Endothelial cell (in vitro differentiated cells): Measurements from ENCODE around the gene AIFM1. TPM values are rescaled to one million over a fixed set of nuclear protein-coding genes. Genes with fewer than 3 reads are reported as not detected.

Experiments
- DNase-seq: peaks from one replicate; pipeline ENCODE4 v3.0.0; 2021; ENCODE audit warnings: low spot score
- H3K27ac Mint-ChIP-seq: one replicate; pipeline ENCODE4 v1.8.0; 2021; ENCODE audit warnings: mixed read lengths, inconsistent platforms; ENCODE audit not compliant: unreplicated experiment
- H3K27me3 Mint-ChIP-seq: one replicate; pipeline ENCODE4 v1.8.0; 2021; ENCODE audit warnings: mild to moderate bottlenecking, moderate library complexity, mixed read lengths, inconsistent platforms; ENCODE audit not compliant: unreplicated experiment
- H3K36me3 Mint-ChIP-seq: one replicate; pipeline ENCODE4 v1.8.0; 2021; ENCODE audit warnings: mild to moderate bottlenecking, low read depth, mixed read lengths, inconsistent platforms; ENCODE audit not compliant: unreplicated experiment
- H3K4me1 Mint-ChIP-seq: one replicate; pipeline ENCODE4 v1.8.0; 2021; ENCODE audit warnings: mild to moderate bottlenecking, mixed read lengths, inconsistent platforms; ENCODE audit not compliant: unreplicated experiment
- H3K4me3 Mint-ChIP-seq: one replicate; pipeline ENCODE4 v1.8.0; 2021; ENCODE audit warnings: mild to moderate bottlenecking, mixed read lengths, inconsistent platforms; ENCODE audit not compliant: unreplicated experiment
- H3K9me3 Mint-ChIP-seq: one replicate; pipeline ENCODE4 v1.8.0; 2021; ENCODE audit warnings: mixed read lengths, inconsistent platforms; ENCODE audit not compliant: unreplicated experiment
- total RNA-seq: library from RNA; stranded (reverse); fragmentation: NEBNext Ultra II Directional; extraction: Animal tissue kit (Norgen Biotek cat#: 25700); gene quantifications from one replicate; pipeline ENCODE4 v1.2.1, GENCODE V29; 2021; ENCODE audit not compliant: unreplicated experiment
- TF ChIP-seq, protein P1 (sequence below): fragments of 200-600 bp; sonication (generic); IDR thresholded peaks from one replicate; pipeline ENCODE4 v1.5.0; 2021; ENCODE audit warnings: antibody characterized with exemption; ENCODE audit not compliant: unreplicated experiment

The AIFM1 gene
- total RNA-seq, 1 donor from 2014 or later: 39.9 TPM

DNA sequence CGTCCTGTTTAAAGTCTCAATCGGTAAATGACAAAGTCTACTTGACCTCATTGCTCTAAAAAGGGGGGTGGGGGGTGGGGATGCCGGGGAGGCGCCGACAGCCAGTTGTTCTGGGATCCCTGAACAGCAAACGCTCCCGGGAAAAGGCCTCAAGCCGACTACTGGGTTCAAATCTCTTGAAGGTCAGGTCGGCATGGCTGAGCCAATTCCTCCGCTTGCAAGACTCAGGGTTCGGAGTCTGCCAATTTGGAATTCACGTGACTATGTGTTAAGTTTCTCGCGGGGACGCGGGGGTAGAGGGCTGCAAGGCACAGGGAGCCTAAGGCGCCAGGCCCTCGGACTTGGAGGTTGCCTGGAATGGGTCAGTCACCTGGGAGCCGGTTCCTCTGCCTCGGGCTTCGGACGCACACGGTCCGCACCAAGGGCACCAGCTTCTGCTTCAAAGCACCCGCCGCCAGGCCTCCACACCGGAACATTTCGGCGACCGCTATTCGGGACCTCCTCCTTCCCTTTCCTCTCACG, 399 bp downstream of the AIFM1 start:
- peak overlapping the region; percentile 94 for H3K4me3 Mint-ChIP-seq
- TF ChIP-seq, protein P1, sequence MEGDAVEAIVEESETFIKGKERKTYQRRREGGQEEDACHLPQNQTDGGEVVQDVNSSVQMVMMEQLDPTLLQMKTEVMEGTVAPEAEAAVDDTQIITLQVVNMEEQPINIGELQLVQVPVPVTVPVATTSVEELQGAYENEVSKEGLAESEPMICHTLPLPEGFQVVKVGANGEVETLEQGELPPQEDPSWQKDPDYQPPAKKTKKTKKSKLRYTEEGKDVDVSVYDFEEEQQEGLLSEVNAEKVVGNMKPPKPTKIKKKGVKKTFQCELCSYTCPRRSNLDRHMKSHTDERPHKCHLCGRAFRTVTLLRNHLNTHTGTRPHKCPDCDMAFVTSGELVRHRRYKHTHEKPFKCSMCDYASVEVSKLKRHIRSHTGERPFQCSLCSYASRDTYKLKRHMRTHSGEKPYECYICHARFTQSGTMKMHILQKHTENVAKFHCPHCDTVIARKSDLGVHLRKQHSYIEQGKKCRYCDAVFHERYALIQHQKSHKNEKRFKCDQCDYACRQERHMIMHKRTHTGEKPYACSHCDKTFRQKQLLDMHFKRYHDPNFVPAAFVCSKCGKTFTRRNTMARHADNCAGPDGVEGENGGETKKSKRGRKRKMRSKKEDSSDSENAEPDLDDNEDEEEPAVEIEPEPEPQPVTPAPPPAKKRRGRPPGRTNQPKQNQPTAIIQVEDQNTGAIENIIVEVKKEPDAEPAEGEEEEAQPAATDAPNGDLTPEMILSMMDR: no peak
- H3K27me3 Mint-ChIP-seq: peaks cover 4% of the 10 kb centered on the region
- H3K9me3 Mint-ChIP-seq: no peaks in the 10 kb centered on the region
- DNase-seq: no peak
- peaks cover 11% of the 10 kb centered on the region for H3K4me1 Mint-ChIP-seq
- H3K36me3 Mint-ChIP-seq: no peaks in the 10 kb centered on the region
- H3K27ac Mint-ChIP-seq: peak overlapping the region; percentile 93

DNA sequence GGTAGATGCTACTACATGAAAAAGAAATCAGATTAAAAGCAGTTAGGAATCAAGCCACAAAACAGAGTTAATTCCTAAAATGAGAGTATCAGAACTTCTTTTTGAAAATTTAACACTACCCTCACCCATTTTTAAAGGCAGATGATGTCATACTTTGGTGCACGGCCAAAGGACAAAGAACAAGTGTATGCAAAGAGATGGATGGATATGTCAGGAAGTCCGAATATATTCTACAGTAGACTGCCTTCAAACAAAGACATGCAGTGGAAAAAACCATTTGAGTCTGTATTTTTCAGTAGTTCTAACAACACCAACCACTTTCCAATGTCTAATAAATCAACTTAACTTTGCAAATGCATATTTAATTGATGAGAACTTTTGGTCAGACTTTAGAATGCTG, 2.2 kb downstream of the AIFM1 start:
- Mint-ChIP-seq H3K27ac (no peak overlapping the region), H3K4me1 (peaks cover 11% of the 10 kb centered on the region)

DNA sequence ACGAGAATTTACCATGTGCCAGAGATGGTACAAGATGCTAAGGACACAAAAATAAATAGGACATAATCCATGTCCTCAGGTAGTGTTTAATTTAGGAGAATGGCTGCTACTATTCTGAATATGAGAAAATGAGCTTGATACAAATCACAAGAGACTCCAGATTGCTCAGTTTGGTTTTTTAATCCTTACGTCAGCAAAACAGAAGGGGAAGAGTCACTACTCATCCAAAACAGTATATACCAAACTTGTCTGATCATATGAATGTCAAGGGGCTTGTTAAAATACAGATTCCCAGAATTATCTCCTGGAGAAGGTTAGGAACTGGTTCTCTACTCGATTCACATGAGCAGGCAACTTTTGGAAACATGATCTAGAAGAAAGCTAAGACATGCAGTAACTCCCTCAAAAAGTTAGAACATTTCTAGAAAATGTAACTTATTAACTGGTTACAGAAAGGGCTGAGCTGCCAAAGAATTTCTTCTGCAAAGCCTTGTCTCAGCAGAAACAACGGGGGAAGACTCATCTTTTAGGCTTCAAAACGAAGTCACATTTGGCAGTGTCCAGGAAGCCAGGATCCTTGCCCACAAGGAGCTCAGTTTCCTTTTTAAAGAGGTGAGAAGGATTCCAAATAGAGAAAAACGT, 3.4 kb downstream of the AIFM1 start:
- DNase-seq: no peak
- no peak overlapping the region for H3K4me3 Mint-ChIP-seq
- peaks cover 11% of the 10 kb centered on the region for H3K4me1 Mint-ChIP-seq
- no peak overlapping the region for H3K27ac Mint-ChIP-seq
- TF ChIP-seq, protein P1: no peak
- H3K9me3 Mint-ChIP-seq: no peaks in the 10 kb centered on the region
- H3K27me3 Mint-ChIP-seq: peaks cover 2% of the 10 kb centered on the region
- no peaks in the 10 kb centered on the region for H3K36me3 Mint-ChIP-seq

More for the DNA sequence above, 2.2 kb downstream of the AIFM1 start:
- H3K36me3 Mint-ChIP-seq: no peaks in the 10 kb centered on the region
- no peak overlapping the region for H3K4me3 Mint-ChIP-seq
- no peak for DNase-seq
- peaks cover 2% of the 10 kb centered on the region for H3K27me3 Mint-ChIP-seq
- TF ChIP-seq, protein P1: no peak
- no peaks in the 10 kb centered on the region for H3K9me3 Mint-ChIP-seq

DNA sequence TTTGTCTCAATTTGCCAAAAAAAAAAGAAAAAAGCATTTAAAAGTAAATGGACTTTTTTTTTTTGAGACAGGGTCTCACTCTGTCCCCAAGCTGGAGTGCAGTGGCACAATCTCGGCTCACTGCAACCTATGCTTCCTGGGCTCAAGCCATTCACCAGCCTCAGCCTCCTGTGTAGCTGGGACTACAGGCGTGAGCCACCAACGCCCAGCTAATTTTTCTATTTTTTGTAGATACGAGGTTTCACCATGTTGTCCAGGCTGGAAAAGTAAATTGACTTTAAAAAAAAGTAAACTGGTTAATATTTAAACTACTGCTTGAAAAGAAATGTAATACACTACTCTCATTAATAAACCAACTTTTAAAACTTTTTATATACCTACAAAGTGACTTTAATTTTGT, 5.9 kb downstream of the AIFM1 start:
- H3K36me3 Mint-ChIP-seq: no peaks in the 10 kb centered on the region
- H3K27me3 Mint-ChIP-seq: no peaks in the 10 kb centered on the region
- no peaks in the 10 kb centered on the region for H3K4me1 Mint-ChIP-seq
- no peak for DNase-seq
- TF ChIP-seq, protein P1: no peak
- no peak overlapping the region for H3K4me3 Mint-ChIP-seq
- no peak overlapping the region for H3K27ac Mint-ChIP-seq
- H3K9me3 Mint-ChIP-seq: no peaks in the 10 kb centered on the region

DNA sequence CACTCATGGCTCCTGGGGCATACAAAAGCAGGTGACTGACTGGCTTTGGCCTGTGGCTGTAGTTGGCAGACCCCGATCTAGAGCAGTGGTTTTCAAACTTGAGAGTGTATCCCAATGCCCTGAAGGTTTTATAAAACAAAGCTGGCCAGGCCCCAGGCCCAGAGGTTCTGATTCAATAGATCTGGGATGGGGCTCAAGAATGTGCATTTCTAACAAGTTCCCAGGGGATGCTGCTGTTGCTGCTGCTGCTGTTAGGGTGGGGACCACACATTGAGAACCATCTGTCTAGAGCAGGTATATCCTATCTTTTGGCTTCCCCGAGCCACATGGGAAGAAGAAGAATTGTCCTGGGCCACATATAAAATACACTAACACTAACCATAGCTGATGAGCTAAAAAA, 7.3 kb downstream of the AIFM1 start:
- Mint-ChIP-seq H3K27ac (no peak overlapping the region), H3K9me3 (no peaks in the 10 kb centered on the region), H3K4me3 (no peak overlapping the region), H3K36me3 (no peaks in the 10 kb centered on the region), H3K27me3 (no peaks in the 10 kb centered on the region), H3K4me1 (no peaks in the 10 kb centered on the region)
- TF ChIP-seq, protein P1: no peak
- no peak for DNase-seq
